Ramos (cell line): Measurements from ENCODE around the gene UGCG.
"Not testable (repeated sequence)": the region's sequence is repeated elsewhere in the genome, so short reads cannot be mapped to it uniquely, and the experiment has no call there.

Experiments used
- in situ Hi-C: fragments of 300-500 bp; cut with MboI; formaldehyde crosslinking; loops from one replicate; pipeline ENCODE4 v1.14.3; 2022; ENCODE audit warnings: low sequenced_read_pairs; ENCODE audit not compliant: unreplicated experiment

Gene UGCG

DNA sequence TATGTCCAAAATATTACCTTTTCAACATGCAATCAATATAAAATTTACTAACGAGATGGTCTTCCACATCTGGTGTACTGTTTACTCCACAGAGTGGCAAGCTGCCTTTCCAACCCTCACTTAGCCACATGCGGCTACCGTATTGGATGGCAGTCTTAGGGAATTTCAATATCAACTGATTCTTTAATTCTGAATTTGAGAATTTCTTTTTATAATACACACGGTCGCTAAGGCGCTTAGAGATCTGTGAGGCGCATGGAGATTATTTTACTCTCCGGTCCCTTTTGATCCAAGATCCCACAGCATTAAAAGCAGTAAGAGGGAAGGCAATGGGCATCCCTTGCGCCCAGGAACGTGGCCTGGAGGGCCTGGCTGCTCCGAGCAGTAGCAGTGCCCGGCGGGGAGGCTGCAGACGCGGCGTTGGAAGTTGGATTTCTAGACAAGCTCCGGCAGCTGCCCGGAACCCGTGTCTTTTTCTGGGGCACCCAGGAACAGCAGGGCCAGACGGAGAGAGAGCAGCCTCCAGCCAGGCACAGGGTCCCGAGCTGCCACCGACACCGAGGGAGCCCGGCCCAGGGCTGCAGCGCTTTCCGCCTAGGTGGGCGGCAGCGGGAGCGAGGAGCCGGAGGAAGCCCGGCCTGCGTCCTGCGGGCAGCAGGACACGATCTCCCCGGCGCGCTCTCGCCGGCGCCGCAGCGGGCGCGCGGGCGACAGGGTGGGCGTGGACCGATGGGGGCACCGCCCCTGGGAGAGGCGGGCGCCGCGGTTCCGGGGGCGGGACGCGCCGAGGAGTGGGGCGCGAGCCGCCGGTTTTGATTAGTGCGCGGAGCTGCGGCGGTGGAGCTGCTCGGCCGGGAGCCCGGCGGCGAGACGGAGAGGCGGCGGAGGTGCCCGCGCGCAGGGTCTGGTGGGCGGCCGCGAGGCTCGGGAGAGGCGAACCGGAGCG is at the start of gene UGCG:
Gene UGCG, plus strand, starts transcription at position 819 of the 946 bp plus-strand sequence. CDS start 402 bp downstream, outside the sequence.
- in situ Hi-C loops = no loop called here

DNA sequence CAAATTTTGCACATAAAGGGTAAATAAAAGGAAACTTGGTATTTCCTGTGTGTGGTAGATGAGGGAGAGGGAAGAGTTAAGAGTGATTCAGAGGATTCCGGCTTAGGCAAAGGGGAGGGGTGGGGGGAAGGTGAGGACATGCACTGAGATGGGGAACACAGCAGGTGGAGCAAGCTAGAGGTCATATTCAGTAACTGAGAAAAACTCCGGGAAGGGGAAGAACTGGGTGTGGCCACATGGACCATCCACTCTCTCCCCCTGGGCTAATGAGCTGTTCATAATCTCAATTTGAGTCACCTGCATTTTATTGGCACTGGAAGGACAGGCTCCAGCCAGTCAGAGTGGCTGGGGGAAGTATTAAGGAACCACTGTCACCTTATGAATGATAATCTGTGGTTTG is 45.1 kb upstream of the UGCG start:
- in situ Hi-C loops = no loop called here

DNA sequence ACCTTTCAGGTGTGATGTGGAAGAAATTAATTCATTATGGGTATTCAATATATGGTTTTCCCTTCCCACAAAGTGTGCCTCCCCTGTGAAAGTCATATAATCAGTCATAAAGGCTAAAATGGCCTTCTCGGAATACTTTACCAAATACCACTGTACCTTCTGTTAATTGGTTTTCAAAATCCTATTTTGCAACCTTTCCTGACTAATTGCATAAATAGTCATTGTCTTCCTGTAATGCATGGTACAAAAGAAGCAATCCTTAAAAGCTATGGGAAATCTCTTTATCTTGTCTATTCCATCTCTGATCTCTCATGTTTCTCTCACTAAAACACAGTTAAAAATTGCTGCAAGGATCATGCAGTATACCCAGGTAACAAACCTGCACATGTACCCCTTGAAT is 44.3 kb upstream of the UGCG start:
- in situ Hi-C loops = no loop called here

- in situ Hi-C loops = no loop called here
Measured at GRCh38 chr9:111853450-111853827, 43.2 kb upstream of the UGCG start.

- in situ Hi-C loops = no loop called here
Measured at GRCh38 chr9:111854799-111855198, 41.8 kb upstream of the UGCG start.

GRCh38 chr9:111857555-111858211 is 38.9 kb upstream of the UGCG start:
- in situ Hi-C loops = no loop called here

DNA sequence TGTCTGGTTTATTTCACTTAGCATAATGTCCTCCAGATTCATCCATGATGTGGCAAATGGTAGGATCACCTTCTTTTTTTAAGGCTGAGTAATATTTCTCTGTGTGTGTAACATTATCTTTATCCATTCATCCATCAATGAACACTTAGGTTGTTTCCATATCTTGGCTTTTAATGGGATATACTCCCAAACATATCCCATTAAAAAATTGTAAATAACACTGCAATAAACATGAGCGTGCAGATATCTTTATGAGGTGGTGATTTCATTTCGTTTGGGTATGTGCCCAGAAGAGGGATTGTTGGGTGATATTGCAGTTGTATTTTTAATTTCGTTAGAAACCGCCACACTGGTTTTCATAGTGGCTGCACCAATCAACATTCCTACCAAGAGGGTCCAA is 36.2 kb upstream of the UGCG start:
- in situ Hi-C loops = no loop called here

DNA sequence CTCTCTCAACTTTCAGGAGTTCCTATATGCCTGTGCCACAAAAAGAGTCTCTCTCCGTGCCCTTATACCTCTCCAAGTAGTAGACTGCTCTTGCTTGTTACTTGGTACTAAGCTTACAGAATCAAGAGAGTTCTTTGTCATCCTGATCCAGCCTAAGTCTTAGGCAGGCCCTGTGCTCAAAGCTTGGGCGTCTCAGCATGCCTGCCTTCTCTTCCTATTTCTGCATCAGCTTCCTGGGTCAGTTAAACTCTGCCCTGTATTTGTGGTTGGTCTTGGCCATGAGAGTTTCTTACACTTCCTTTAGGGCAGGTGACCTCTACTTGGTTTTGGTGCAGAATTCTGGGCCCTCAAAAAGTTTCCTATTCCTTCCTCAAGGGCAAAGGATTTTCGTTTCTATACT is 33.0 kb upstream of the UGCG start:
- in situ Hi-C loops = no loop called here

- in situ Hi-C loops = no loop called here
Measured at GRCh38 chr9:111866976-111867375, 29.6 kb upstream of the UGCG start.

DNA sequence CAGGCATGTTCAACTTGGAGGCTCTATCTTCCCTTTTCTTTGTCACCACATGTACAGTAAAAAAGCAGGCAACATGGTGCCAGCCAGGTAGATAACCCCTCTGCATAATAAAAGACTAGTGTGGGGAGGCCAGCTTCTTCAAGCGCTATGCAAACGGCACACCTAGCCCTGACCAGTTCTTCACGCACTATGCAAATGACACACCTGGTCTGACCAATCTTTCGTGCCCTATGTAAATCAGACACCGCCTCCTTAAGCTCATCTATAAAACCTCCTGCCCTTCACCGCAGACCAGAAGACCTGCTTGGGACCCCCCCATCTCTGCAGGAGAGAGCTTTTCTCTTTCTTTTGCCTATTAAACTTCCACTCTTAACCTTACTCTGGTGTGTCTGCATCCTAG is 28.1 kb upstream of the UGCG start:
- in situ Hi-C loops = no loop called here

- in situ Hi-C loops = no loop called here
Measured at GRCh38 chr9:111870774-111871498, 25.7 kb upstream of the UGCG start.

DNA sequence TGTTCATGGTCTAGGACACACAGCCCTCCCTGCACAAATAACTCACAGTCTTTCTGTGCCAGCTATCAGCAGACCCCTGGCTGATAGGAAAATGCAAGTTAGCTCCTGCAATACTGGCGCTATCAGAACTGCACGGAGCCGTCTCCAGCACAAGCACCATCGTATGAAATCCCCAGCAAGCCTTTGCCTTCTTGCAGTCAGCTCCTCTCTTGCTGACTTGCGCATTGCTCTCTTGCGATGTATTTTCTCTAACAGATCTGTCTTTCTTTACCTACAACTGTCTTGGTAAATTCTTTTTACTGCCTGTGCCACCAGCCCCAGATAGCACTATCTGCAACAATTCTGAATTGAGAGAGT is 25.1 kb upstream of the UGCG start:
- in situ Hi-C loops = no loop called here

DNA sequence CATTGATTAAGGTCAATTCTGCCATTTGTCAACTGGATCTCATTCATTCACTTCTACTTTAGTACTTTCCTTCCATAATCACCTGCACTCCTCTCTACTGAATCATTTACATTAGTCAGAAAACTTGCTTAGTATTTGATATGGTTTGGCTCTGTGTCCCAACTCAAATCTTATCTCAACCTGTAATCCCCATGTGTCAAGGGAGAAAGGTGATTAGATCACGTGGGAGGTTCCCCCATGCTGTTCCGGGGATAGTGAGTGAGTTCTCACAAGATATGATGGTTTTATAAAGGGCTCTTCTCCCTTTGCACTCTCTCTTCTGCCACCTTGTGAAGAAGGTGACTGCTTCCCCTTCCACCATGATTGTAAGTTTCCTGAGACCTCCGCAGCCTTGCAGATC is 23.7 kb upstream of the UGCG start:
- in situ Hi-C loops = no loop called here

DNA sequence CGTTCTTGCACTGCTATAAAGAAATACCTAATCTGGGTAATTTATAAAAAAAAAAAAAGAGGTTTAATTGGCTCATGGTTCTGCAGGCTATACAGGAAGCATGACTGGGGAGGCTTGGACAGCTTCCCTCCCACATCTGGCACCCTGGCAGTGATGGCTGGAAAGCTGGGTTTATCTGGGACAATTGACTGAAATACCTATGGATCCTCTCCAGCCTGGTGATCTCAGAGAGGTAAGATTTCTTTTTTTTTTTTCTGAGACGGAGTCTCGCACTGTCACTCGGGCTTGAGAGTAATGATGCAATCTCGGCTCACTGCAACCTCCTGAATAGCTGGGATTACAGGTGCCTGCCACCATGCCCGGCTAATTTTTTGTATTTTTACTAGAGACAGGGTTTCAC is 22.7 kb upstream of the UGCG start:
- in situ Hi-C loops = no loop called here

- in situ Hi-C loops = no loop called here
Measured at GRCh38 chr9:111874500-111874899, 22.1 kb upstream of the UGCG start.

DNA sequence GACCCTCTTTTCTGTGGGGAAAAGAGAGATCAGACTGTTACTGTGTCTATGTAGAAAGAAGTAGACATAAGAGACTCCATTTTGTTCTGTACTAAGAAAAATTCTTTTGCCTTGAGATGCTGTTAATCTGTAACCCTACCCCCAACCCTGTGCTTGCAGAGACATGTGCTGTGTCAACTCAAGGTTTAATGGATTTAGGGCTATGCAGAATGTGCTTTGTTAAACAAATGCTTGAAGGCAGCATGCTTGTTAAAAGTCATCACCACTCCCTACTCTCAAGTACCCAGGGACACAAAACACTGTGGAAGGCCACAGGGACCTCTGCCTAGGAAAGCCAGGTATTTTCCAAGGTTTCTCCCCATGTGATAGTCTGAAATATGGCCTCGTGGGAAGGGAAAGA is 21.3 kb upstream of the UGCG start:
- in situ Hi-C loops = not testable (repeated sequence)

DNA sequence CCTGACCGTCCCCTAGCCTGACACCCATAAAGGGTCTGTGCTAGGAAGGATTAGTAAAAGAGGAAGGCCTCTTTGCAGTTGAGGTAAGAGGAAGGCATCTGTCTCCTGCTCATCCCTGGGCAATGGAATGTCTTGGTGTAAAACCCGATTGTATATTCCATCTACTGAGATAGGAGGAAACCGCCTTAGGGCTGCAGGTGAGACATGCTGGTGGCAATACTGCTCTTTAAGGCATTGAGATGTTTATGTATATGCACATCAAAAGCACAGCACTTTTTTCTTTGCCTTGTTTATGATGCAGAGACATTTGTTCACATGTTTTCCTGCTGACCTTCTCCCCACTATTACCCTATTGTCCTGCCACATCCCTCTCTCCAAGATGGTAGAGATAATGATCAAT is 20.9 kb upstream of the UGCG start:
- in situ Hi-C loops = not testable (repeated sequence)

DNA sequence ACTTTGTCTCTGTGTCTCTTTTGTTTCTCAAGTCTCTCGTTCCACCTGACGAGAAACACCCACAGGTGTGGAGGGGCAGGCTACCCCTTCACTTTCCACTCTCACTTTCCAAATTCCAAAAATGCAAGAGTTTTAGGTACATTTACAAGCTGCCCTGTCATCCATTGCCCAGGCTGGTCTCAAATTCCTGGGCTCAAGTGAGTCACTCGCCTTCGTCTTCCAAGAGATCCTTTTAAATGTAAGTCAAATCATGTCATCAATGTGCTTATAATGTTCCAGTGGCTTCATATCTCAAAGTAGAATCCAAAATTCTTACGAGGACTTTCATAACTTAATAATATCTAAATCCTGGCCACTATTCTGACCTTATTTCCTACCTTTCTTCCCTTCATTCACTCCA is 20.4 kb upstream of the UGCG start:
- in situ Hi-C loops = no loop called here

DNA sequence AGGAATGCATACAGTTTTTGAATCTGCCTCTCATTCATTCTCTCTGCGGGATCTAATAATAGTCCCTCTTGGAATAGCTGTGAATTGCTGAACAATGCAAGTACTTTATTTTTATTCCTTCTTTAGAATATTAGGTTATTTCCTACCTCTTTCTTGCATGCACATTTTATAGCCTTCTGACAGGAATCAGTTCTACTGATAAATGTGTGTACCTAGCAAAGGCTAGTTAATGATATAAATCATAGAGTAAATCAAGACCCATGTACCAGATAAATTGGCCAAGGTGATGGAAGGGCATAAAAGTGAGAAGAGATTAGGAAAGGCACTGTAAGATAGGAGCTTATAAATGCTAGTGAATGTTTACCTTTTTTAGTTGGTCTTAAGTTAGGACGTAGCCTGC is 19.2 kb upstream of the UGCG start:
- in situ Hi-C loops = no loop called here

DNA sequence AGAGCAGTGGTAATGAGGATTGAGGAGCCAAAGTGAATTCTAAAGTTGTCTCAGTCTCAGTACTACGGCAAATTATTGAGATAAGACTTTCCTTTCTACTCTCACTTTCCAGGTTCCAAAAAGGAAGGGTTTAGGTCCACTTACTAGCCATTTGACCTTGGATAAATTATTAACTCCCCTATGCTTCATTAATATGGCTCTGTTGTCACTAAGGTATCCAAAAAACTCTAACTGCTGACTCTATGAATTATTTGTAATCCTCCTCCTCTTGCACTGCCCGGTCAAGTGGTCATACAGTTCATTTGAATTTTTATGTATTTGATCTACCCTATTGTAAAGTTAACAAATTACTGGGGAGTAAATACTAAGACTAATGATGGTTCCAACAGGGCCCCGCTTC is 17.7 kb upstream of the UGCG start:
- in situ Hi-C loops = no loop called here
